Nephron (organoid): Measurements from ENCODE around the gene GNB2.

ENCODE experiments used
- H3K27ac Mint-ChIP-seq, 3 experiments: 2 replicates each; pipeline ENCODE4 v1.8.0; 2020; ENCODE audit warnings: mixed read lengths in 3 of 3, mild to moderate bottlenecking in 2 of 3, moderate library complexity in 1 of 3
- H3K27me3 Mint-ChIP-seq: 2 replicates; pipeline ENCODE4 v1.8.0; 2021; ENCODE audit warnings: low read depth, mild to moderate bottlenecking, moderate library complexity, mixed read lengths
- H3K36me3 Mint-ChIP-seq: 2 replicates; pipeline ENCODE4 v1.8.0; 2020; ENCODE audit warnings: low read depth, mixed read lengths
- H3K4me1 Mint-ChIP-seq: 2 replicates; pipeline ENCODE4 v1.8.0; 2020; ENCODE audit warnings: mixed read lengths
- H3K4me3 Mint-ChIP-seq, 3 experiments: 2 replicates each; pipeline ENCODE4 v1.8.0; 2020; ENCODE audit warnings: mild to moderate bottlenecking in 3 of 3, mixed read lengths in 3 of 3, moderate library complexity in 2 of 3
- H3K9me3 Mint-ChIP-seq: 2 replicates; pipeline ENCODE4 v1.8.0; 2020; ENCODE audit warnings: mixed read lengths
- CTCF ChIP-seq, 3 experiments: fragments of 200-600 bp; sonication (generic); IDR thresholded peaks; one replicate each; pipeline ENCODE4 v1.5.0; 2021; ENCODE audit warnings: antibody characterized with exemption in 3 of 3; ENCODE audit not compliant: unreplicated experiment in 3 of 3

Gene GNB2

GRCh38 chr7:100682991-100683658 is 9.6 kb downstream of the GNB2 start:
- Mint-ChIP-seq H3K4me1 (peaks cover 5% of the 10 kb centered on the region), H3K9me3 (no peaks in the 10 kb centered on the region), H3K27ac (no peak overlapping the region)

DNA sequence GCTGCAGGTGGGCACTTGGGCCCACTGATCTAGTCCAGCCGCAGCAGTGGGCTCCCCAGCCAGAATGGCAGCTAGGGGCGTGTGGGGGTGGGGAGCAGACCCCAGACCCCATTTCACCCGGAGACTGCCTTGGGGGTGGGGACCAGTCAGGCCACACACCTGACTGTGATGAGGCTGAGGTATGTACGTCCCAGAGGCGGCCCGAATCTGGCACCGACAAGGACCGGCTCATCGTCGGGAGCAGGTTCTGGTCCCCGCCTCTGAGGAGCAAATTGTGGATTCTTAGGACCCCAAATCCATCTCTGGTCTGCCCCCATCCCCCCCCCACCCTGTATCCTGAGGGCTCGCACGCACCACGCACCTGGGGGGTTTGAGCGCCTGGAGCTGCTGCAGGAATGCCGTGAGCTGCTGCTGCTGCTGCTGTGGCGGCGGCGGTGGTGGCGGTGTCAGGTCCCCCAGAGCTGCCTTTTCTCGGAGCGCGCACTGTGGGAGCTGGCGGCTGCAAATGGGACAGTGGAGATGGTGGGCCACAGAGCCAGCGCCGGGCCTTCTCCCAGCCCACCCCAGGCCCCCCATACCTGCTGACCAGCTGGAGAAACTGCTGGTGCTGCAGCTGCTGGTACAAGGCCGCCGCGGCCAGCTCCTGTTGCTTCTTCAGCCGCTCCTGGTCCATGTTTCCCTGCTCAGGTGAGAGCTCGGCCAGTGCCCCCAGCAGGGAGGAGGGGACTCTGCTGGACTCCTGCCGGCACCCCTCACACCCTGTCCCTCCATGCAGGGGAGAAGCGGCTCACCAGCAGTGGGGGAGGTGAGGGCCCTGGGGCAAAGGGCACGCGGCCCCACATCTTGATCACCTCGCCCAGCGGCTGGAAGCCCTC is 10.4 kb downstream of the GNB2 start:
- TF ChIP-seq CTCF (IDR thresholded peaks at IDR 0.05; ENCODE audit: unreplicated experiment in 3 of 3), result no peak
- Mint-ChIP-seq H3K27me3 (no peaks in the 10 kb centered on the region), H3K36me3 (peaks cover 40% of the 10 kb centered on the region), H3K4me1 (peaks cover 9% of the 10 kb centered on the region), H3K27ac (no peak overlapping the region), H3K4me3 (no peak overlapping the region), H3K9me3 (no peaks in the 10 kb centered on the region)

More at GRCh38 chr7:100682991-100683658, 9.6 kb downstream of the GNB2 start:
- Mint-ChIP-seq H3K4me3 (no peak overlapping the region), H3K36me3 (peaks cover 39% of the 10 kb centered on the region), H3K27me3 (no peaks in the 10 kb centered on the region)
- no peak for TF ChIP-seq CTCF (IDR thresholded peaks at IDR 0.05; ENCODE audit: unreplicated experiment in 3 of 3)

DNA sequence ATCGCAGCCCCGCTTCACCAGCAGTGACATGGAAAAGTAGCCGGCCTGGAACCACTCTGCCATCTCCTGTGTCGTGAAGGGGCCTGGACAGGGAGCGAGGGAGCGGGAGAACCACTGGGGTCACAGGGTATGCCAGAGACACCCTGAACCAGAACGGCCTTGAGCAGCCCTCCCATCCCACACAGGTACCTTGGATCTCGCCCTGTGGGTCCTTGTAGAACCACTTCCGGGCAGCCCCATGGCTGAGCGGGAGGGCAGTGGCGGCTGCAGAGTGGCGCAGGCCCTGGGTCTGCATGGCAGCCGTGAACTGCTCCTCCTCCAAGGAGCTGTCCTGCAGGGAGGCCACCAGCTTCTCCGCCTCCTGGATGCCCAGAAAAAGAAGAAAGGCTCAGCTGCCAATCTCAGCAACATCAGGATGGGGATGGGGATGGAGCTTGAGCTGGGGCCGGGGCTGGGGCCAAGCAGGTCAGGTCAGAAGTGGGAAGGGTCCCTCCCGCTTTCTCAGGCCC is 11.0 kb downstream of the GNB2 start:
- H3K36me3 Mint-ChIP-seq, result peaks cover 39% of the 10 kb centered on the region
- no peaks in the 10 kb centered on the region for H3K27me3 Mint-ChIP-seq
- H3K9me3 Mint-ChIP-seq, result no peaks in the 10 kb centered on the region

DNA sequence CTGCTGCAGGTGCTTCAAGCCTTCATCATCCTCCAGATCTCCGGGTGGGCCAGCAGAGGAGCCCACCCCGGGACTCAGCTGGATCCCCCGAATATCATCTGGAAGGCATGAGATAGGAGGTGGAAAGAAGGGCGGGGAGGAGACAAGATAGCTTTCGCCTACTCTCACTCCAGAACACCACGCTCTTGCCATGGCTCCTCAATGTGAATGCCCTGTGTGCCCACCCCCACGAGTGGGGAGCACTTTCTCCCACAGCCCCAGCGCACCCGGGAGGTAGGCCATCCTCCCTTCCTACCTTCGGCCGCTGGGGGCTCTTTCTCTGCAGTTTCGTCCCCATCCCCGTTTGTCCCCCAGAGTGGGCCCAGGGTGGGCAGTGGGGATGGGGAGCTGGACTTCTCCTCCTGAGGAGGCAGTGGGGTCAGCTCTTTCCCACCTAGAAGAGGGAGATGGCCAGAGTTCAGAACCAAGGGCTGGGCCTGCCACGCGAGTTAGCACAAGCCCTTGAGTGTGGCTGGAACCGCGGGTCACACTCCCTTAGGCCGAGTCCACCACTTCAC is 11.6 kb downstream of the GNB2 start:
- Mint-ChIP-seq H3K9me3 (no peaks in the 10 kb centered on the region), H3K4me1 (peaks cover 16% of the 10 kb centered on the region), H3K4me3 (no peak overlapping the region), H3K27me3 (no peaks in the 10 kb centered on the region), H3K27ac (no peak overlapping the region), H3K36me3 (peaks cover 38% of the 10 kb centered on the region)
- no peak for TF ChIP-seq CTCF (IDR thresholded peaks at IDR 0.05; ENCODE audit: unreplicated experiment in 3 of 3)

More for the DNA sequence above, 11.0 kb downstream of the GNB2 start:
- TF ChIP-seq CTCF (IDR thresholded peaks at IDR 0.05; ENCODE audit: unreplicated experiment in 3 of 3), result no peak
- peaks cover 13% of the 10 kb centered on the region for H3K4me1 Mint-ChIP-seq
- H3K4me3 Mint-ChIP-seq, result no peak overlapping the region
- no peak overlapping the region for H3K27ac Mint-ChIP-seq

- no peaks in the 10 kb centered on the region for H3K27me3 Mint-ChIP-seq
- peaks cover 35% of the 10 kb centered on the region for H3K36me3 Mint-ChIP-seq
- no peak for TF ChIP-seq CTCF (IDR thresholded peaks at IDR 0.05; ENCODE audit: unreplicated experiment in 3 of 3)
- H3K4me1 Mint-ChIP-seq, result peaks cover 14% of the 10 kb centered on the region
- no peak overlapping the region for H3K4me3 Mint-ChIP-seq
- H3K9me3 Mint-ChIP-seq, result no peaks in the 10 kb centered on the region
- no peak overlapping the region for H3K27ac Mint-ChIP-seq
Observed at GRCh38 chr7:100685631-100686145, 12.1 kb downstream of the GNB2 start.
